GM23338 (cell line): ENCODE measurements around the gene RAI14. TPM values are rescaled to one million over a fixed set of nuclear protein-coding genes. Genes with fewer than 3 reads are reported as not detected.

ENCODE experiments used
- ATAC-seq: fragments of 200-7000 bp; cut with Tn5 transposase; 3 replicates; pipeline ENCODE4 v1.9.1; 2020
- DNase-seq: peaks from one replicate; pipeline ENCODE4 v3.0.0-alpha.2; 2015; ENCODE audit warnings: low spot score
- H2AFZ ChIP-seq: fragments of 200-600 bp; sonication (generic); 2 replicates; pipeline ENCODE4 v1.8.0; 2016; ENCODE audit warnings: antibody characterized with exemption, mild to moderate bottlenecking, moderate library complexity
- H3F3A ChIP-seq: fragments of 200-600 bp; sonication (generic); replicated peaks from 2 replicates; pipeline ENCODE4 v1.8.0; 2017; ENCODE audit warnings: antibody characterized with exemption, mixed run types, low read depth
- H3K27ac ChIP-seq: fragments of 200-600 bp; sonication (generic); 2 replicates; pipeline ENCODE4 v1.6.1; 2016; ENCODE audit warnings: low read depth
- H3K27me3 ChIP-seq: fragments of 200-600 bp; sonication (generic); 2 replicates; pipeline ENCODE4 v1.8.0; 2016; ENCODE audit warnings: mild to moderate bottlenecking, mixed run types, moderate library complexity; ENCODE audit not compliant: insufficient read depth
- H3K36me3 ChIP-seq: fragments of 200-600 bp; sonication (generic); 2 replicates; pipeline ENCODE4 v1.8.0; 2016; ENCODE audit warnings: mild to moderate bottlenecking; ENCODE audit not compliant: insufficient read depth
- H3K4me1 ChIP-seq: fragments of 200-600 bp; sonication (generic); 2 replicates; pipeline ENCODE4 v1.8.0; 2016; ENCODE audit warnings: mild to moderate bottlenecking, moderate library complexity; ENCODE audit not compliant: insufficient read depth
- H3K4me2 ChIP-seq: fragments of 200-600 bp; sonication (generic); 2 replicates; pipeline ENCODE4 v1.7.1; 2017; ENCODE audit warnings: mixed run types
- H3K4me3 ChIP-seq: fragments of 200-600 bp; sonication (generic); 2 replicates; pipeline ENCODE4 v1.6.1; 2016; ENCODE audit warnings: mixed run types
- H3K79me2 ChIP-seq: fragments of 200-600 bp; sonication (generic); replicated peaks from 2 replicates; pipeline ENCODE4 v1.8.0; 2017; ENCODE audit warnings: mild to moderate bottlenecking; ENCODE audit not compliant: insufficient read depth
- H3K9me2 ChIP-seq: fragments of 200-600 bp; sonication (generic); 2 replicates; pipeline ENCODE4 v1.8.0; 2017; ENCODE audit not compliant: insufficient read depth
- H4K20me1 ChIP-seq: fragments of 200-600 bp; sonication (generic); replicated peaks from 2 replicates; pipeline ENCODE4 v1.8.0; 2017; ENCODE audit warnings: mild to moderate bottlenecking; ENCODE audit not compliant: insufficient read depth
- H3K27ac Mint-ChIP-seq: 2 replicates; pipeline ENCODE4 v1.8.0; 2020; ENCODE audit warnings: inconsistent platforms, mild to moderate bottlenecking, moderate library complexity, mixed read lengths
- H3K27me3 Mint-ChIP-seq: 3 replicates; pipeline ENCODE4 v1.8.0; 2022; ENCODE audit warnings: low read depth, mild to moderate bottlenecking, moderate library complexity, mixed read lengths, inconsistent platforms; ENCODE audit not compliant: insufficient read depth, poor library complexity
- H3K36me3 Mint-ChIP-seq: 3 replicates; pipeline ENCODE4 v1.8.0; 2021; ENCODE audit warnings: low read depth, mild to moderate bottlenecking, inconsistent platforms, moderate library complexity, mixed read lengths
- H3K4me1 Mint-ChIP-seq: 3 replicates; pipeline ENCODE4 v1.8.0; 2020; ENCODE audit warnings: mild to moderate bottlenecking, inconsistent platforms, mixed read lengths
- H3K4me3 Mint-ChIP-seq: 3 replicates; pipeline ENCODE4 v1.8.0; 2021; ENCODE audit warnings: moderate library complexity, mild to moderate bottlenecking, inconsistent platforms, mixed read lengths
- H3K9me3 Mint-ChIP-seq: 3 replicates; pipeline ENCODE4 v1.8.0; 2020; ENCODE audit warnings: moderate library complexity, mild to moderate bottlenecking, inconsistent platforms, mixed read lengths
- CREB1 ChIP-seq: fragments of 250-450 bp; sonication (Bioruptor Pico); IDR thresholded peaks from 2 replicates; pipeline ENCODE4 v1.5.0; 2020; ENCODE audit warnings: low read depth, mild to moderate bottlenecking, moderate library complexity
- CTCF ChIP-seq, 2 experiments: fragments of 200-600 bp in 1 of 2; sonication (generic) in 1 of 2; conservative IDR thresholded peaks; 2 replicates each; pipeline versions ENCODE4 v1.5.1 to v1.6.1; 2016 to 2017; ENCODE audit warnings: antibody characterized with exemption in 2 of 2, low read depth in 2 of 2, mild to moderate bottlenecking in 2 of 2, moderate library complexity in 1 of 2
- ETS1 ChIP-seq: IDR thresholded peaks from 2 replicates; pipeline ENCODE4 v1.6.1; 2016; ENCODE audit warnings: antibody characterized with exemption
- EZH2 ChIP-seq: fragments of 200-600 bp; sonication (generic); IDR thresholded peaks from one replicate; pipeline ENCODE4 v1.8.0; 2017; ENCODE audit warnings: antibody characterized with exemption, mild to moderate bottlenecking, low read depth; ENCODE audit not compliant: unreplicated experiment
- EZH2phosphoT487 ChIP-seq: fragments of 200-600 bp; sonication (generic); IDR thresholded peaks from one replicate; pipeline ENCODE4 v1.8.1; 2018; ENCODE audit warnings: antibody characterized with exemption; ENCODE audit not compliant: unreplicated experiment
- JUNB ChIP-seq: IDR thresholded peaks from one replicate; pipeline ENCODE4 v1.6.1; 2016; ENCODE audit warnings: antibody characterized with exemption; ENCODE audit not compliant: unreplicated experiment
- NANOG ChIP-seq: IDR thresholded peaks from 2 replicates; pipeline ENCODE4 v1.6.1; 2016; ENCODE audit warnings: antibody characterized with exemption, borderline replicate concordance
- POLR2AphosphoS5 ChIP-seq: IDR thresholded peaks from 2 replicates; pipeline ENCODE4 v1.6.1; 2016; ENCODE audit warnings: antibody characterized with exemption, low read depth
- REST ChIP-seq: IDR thresholded peaks from one replicate; pipeline ENCODE4 v1.6.1; 2018; ENCODE audit warnings: antibody characterized with exemption; ENCODE audit not compliant: unreplicated experiment
- STAT1 ChIP-seq: IDR thresholded peaks from one replicate; pipeline ENCODE4 v1.6.1; 2016; ENCODE audit warnings: antibody characterized with exemption; ENCODE audit not compliant: unreplicated experiment
- ZNF114 ChIP-seq: fragments of 250-450 bp; sonication (Bioruptor Pico); IDR thresholded peaks from 2 replicates; pipeline ENCODE4 v1.5.0; 2020; ENCODE audit warnings: mild to moderate bottlenecking, moderate library complexity
- ZNF331 ChIP-seq: fragments of 250-450 bp; sonication (Bioruptor Pico); IDR thresholded peaks from 2 replicates; pipeline ENCODE4 v1.5.0; 2020; ENCODE audit warnings: low read depth, mild to moderate bottlenecking, moderate library complexity
- ZNF462 ChIP-seq: fragments of 250-450 bp; sonication (Bioruptor Pico); IDR thresholded peaks from 2 replicates; pipeline ENCODE4 v1.5.0; 2020; ENCODE audit warnings: mild to moderate bottlenecking, moderate library complexity
- polyA plus RNA-seq: library from polyadenylated mRNA; unstranded; fragments of >200 nt; fragmentation: Nextera tagmentation; extraction: Ambion mirVana; gene quantifications from 2 replicates; pipeline ENCODE4 v1.2.1, GENCODE V29; 2016
- total RNA-seq: library from RNA; depleted of rRNA; stranded (reverse); fragments of >200 nt; shearing (Covaris generic); gene quantifications from 2 replicates; pipeline ENCODE4 v1.2.3, GENCODE V29; 2014

RAI14 gene
- total and polyA plus RNA-seq, 2 experiments from 2014 or later, result 58.8 to 95.8 TPM

DNA sequence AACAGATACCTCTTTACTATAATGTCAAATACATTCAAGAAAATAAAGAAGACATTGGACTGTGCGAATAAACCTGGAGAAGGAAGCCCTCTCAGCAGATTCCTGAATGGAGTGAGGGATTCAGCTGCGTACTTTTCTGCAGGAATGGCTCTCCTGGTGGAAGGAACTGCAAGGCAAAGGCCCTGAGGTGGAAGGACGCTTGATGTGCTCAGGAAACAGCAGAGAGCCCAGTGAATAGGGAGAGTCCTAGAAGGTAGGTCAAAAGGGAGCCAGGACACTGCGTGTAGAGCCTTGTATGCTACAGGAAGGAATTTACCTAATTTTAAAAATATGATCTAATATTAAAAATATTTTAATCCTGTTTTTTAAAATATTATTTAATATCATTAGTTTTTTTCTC is 114.4 kb downstream of the RAI14 start:
- no peak for ATAC-seq
- no peaks in the 10 kb centered on the region for H3K27me3 ChIP-seq
- Mint-ChIP-seq H3K4me3 (no peak overlapping the region), H3K4me1 (no peaks in the 10 kb centered on the region), H3K27ac (no peak overlapping the region), H3K27me3 (peaks cover 2% of the 10 kb centered on the region), H3K9me3 (peaks cover 35% of the 10 kb centered on the region; the same call in 2 of the 3 replicates), H3K36me3 (peaks cover 60% of the 10 kb centered on the region)
- no peak overlapping the region for H3K4me3 ChIP-seq
- no peaks in the 10 kb centered on the region for H3K4me1 ChIP-seq
- peaks cover 53% of the 10 kb centered on the region for H3K79me2 ChIP-seq
- 0 out of 2 replicates have a peak, but pooled peaks cover 5% of the 10 kb centered on the region for H4K20me1 ChIP-seq
- no peak for DNase-seq
- H3K9me2 ChIP-seq, result no peaks in the 10 kb centered on the region
- H3K27ac ChIP-seq, result 0 out of 2 replicates have a peak overlapping the region, but pooled peaks have one; percentile 7
- 0 out of 2 replicates have a peak, but pooled peaks cover 8% of the 10 kb centered on the region for H3F3A ChIP-seq
- no peak overlapping the region for H3K4me2 ChIP-seq
- no peak overlapping the region for H2AFZ ChIP-seq
- H3K36me3 ChIP-seq, result peaks cover 11% of the 10 kb centered on the region; the same call in 1 of the 2 replicates
- TF ChIP-seq ZNF114 (CRISPR knock-in tag) (no peak), NANOG (no peak), STAT1 (no peak), ZNF462 (CRISPR knock-in tag) (no peak), ETS1 (no peak), POLR2AphosphoS5 (no peak), EZH2 (no peak), ZNF331 (no peak), EZH2phosphoT487 (no peak), CTCF (conservative IDR thresholded peaks at IDR 0.05; ENCODE audit: low read depth in 2 of 2) (no peak), CREB1 (CRISPR knock-in tag) (no peak), JUNB (no peak), REST (no peak)
